HCT116 (cell line): ENCODE results near the gene SHISA2.

ENCODE experiments used
- CTCF ChIP-seq, 3 experiments: fragments of 200-600 bp in 1 of 3; sonication (generic) in 1 of 3; IDR thresholded peaks in 2 of 3; conservative IDR thresholded peaks in 1 of 3; 2 replicates each; pipeline ENCODE4 v1.5.1; 2012 to 2017; ENCODE audit warnings: low read depth in 2 of 3, low read length in 2 of 3, antibody characterized with exemption in 1 of 3, borderline replicate concordance in 1 of 3, control low read depth in 1 of 3, mild to moderate bottlenecking in 1 of 3, mixed read lengths in 1 of 3, mixed run types in 1 of 3, moderate library complexity in 1 of 3; ENCODE audit not compliant: insufficient read depth in 1 of 3
- EGR1 ChIP-seq: IDR thresholded peaks from 2 replicates; pipeline ENCODE4 v1.6.1; 2012; ENCODE audit warnings: low read depth
- EZH2phosphoT487 ChIP-seq: fragments of 200-600 bp; IDR thresholded peaks from 2 replicates; pipeline ENCODE4 v1.6.1; 2018; ENCODE audit warnings: antibody characterized with exemption, borderline replicate concordance
- MAX ChIP-seq: IDR thresholded peaks from 2 replicates; pipeline ENCODE4 v1.6.1; 2012
- POLR2A ChIP-seq: IDR thresholded peaks from 2 replicates; pipeline ENCODE4 v1.7.0; 2011; ENCODE audit warnings: borderline replicate concordance; ENCODE audit not compliant: insufficient read depth, insufficient read length; ENCODE audit errors: extremely low read depth
- POLR2AphosphoS5 ChIP-seq: IDR thresholded peaks from 2 replicates; pipeline ENCODE4 v1.6.1; 2011; ENCODE audit warnings: mild to moderate bottlenecking, low read depth, low read length, moderate library complexity
- REST ChIP-seq: IDR thresholded peaks from 2 replicates; pipeline ENCODE4 v1.6.1; 2012; ENCODE audit warnings: low read depth
- TCF7L2 ChIP-seq: IDR thresholded peaks from 2 replicates; pipeline ENCODE4 v1.7.0; 2011; ENCODE audit warnings: borderline replicate concordance, inconsistent platforms; ENCODE audit not compliant: insufficient read depth, insufficient read length; ENCODE audit errors: extremely low read depth
- YY1 ChIP-seq: IDR thresholded peaks from 2 replicates; pipeline ENCODE4 v1.6.1; 2011; ENCODE audit warnings: low read length, low read depth, moderate library complexity, mild to moderate bottlenecking; ENCODE audit not compliant: insufficient replicate concordance; ENCODE audit errors: extremely low read depth
- ZNF274 ChIP-seq: fragments of 200-500 bp; sonication (Bioruptor generic); IDR thresholded peaks from 2 replicates; pipeline ENCODE4 v1.6.1; 2014; ENCODE audit warnings: mild to moderate bottlenecking, low read depth, low read length, inconsistent platforms

- TF ChIP-seq POLR2A (no peak), EZH2phosphoT487 (no peak), POLR2AphosphoS5 (no peak), CTCF (IDR thresholded peaks at IDR 0.05 in 2 of 3, conservative IDR thresholded peaks at IDR 0.05 in 1 of 3; ENCODE audit: borderline replicate concordance in 1 of 3, insufficient read depth in 1 of 3, low read depth in 2 of 3, low read length in 2 of 3) (no peak), YY1 (no peak), REST (no peak), ZNF274 (no peak), TCF7L2 (no peak), MAX (no peak), EGR1 (no peak)
Observed at GRCh38 chr13:26074706-26075105, 22.9 kb upstream of the SHISA2 start.
